Erythroblast (primary cell): Measurements from ENCODE around the gene BACH2.
"Not testable (repeated sequence)": the region's sequence is repeated elsewhere in the genome, so short reads cannot be mapped to it uniquely, and the experiment has no call there.

Experiments used
- DNase-seq, 2 experiments: peaks; one replicate each; lab custom pipeline; 2025; lab: John Stamatoyannopoulos, UW
- GATA1 ChIP-seq: IDR thresholded peaks from 2 replicates; pipeline ENCODE4 v1.6.1; 2011; ENCODE audit warnings: low read depth, mild to moderate bottlenecking, control low read depth, low read length, moderate library complexity
- POLR2A ChIP-seq: IDR thresholded peaks from 2 replicates; pipeline ENCODE4 v1.6.1; 2011; ENCODE audit warnings: mild to moderate bottlenecking, low read length

The BACH2 gene

GRCh38 chr6:89917801-89918366 is 378.8 kb downstream of the BACH2 start:
- DNase-seq: no peak
- no peak for TF ChIP-seq GATA1
- TF ChIP-seq POLR2A: no peak

GRCh38 chr6:89917216-89917615 is 379.4 kb downstream of the BACH2 start:
- no peak for DNase-seq
- TF ChIP-seq GATA1 (no peak), POLR2A (no peak)

GRCh38 chr6:89916136-89916920 is 380.3 kb downstream of the BACH2 start:
- TF ChIP-seq POLR2A (no peak), GATA1 (no peak)
- no peak for DNase-seq

DNA sequence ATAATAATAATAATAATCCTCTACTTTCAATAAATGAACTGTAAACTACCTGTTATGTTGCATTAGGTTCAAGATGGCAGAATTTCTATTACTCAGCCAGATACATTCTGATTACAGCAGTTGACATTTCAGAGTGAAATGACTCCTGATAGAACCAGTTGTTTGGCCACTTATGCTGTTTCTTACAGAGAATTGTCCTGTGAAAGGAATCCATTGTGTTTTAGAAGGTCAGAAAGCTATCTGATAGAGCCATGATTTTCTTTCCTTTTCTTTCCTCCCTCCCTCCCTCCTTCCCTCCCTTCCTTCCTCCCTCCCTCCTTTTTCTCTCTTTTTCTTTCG is 385.8 kb downstream of the BACH2 start:
- DNase-seq: no peak
- TF ChIP-seq GATA1 (no peak), POLR2A (no peak)

DNA sequence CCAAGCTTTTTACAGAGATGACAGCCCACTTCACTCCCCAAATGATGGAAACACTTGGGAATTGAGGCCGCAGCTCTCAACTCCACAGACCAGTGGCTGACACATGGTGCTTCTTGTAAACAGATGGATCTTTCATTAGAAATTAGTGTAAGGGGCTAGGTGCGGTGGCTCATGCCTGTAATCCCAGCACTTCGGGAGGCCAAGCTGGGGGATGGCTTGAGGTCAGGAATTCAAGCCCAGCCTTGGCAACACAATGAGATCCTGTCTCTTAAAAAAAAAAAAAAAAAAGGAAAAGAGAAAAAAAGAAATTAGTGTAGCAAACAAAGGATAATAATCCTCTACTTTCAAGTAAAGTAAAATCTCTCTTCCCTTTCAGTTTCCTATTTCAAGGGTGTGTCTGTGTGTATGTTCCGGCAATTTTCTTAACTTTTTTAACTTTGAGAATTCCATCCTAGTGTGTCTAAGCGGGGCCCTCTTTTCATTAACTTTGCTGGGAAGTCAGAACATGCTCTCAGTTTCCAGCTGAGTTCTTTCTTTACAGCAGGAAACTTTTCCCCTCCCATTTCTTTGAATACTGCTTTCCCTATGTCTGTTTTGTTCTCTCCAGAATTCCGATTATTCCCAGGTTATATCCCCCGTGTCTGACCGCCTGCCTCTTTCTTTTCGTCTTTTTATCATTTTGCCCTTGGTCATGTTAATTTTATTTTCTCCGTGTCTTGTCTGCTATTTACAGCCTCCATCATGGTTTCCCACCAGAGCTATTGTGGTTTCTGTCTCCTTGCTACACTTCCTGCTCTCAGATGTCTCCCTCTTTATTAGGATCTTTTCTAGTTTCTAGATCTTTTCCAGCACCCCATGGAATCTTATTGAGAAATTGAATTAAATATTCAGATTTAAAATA is 386.4 kb downstream of the BACH2 start:
- not testable (repeated sequence) for DNase-seq

DNA sequence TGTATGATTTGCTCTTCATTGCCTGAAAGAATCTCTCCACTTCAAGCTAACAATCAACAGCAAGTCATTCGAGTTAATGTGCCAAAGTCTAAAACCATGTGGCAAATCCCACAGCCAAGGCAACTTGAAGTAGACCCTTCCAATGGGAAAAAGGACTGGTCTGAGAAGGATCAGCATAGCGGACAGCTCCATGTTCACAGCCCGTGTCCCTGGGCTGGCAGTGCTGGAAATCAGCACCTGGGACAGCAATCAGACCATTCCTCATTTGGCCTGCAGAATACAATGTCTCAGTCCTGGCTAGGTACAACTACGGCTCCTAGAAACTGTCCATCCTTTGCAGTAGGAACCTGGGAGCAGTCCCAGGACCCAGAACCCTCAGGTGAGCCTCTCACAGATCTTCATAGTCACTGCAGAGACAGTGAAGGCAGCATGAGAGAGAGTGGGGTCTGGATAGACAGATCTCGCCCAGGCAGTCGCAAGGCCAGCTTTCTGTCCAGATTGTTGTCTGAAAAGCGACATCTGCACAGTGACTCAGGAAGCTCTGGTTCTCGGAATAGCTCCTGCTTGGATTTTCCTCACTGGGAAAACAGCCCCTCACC is 401.3 kb downstream of the BACH2 start:
- TF ChIP-seq GATA1: no peak
- no peak for TF ChIP-seq POLR2A

DNA sequence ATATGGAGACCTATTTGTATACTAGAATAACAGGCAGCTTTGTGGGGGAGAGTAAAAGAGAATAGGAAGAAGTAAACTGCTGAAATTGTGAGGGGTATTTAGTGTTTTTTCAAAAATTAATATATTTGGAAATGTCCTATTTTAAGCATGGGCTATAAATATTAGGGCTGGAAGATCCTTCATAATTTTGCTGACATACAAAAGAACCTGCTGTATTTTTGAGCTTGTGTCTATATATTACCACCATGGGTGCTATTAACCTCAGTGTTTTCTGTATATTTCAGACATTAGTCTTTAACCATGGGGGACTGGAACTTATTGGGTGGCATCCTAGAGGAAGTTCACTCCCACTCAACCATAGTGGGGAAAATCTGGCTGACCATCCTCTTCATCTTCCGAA is 402.5 kb downstream of the BACH2 start, which contains the start of gene GJA10:
TSS of gene GJA10 (plus strand) at position 301 of the 400 bp plus-strand sequence. CDS start at position 301, 0 bp downstream.
- TF ChIP-seq GATA1 (no peak), POLR2A (no peak)
- DNase-seq: no peak

More for the DNA sequence above, 401.3 kb downstream of the BACH2 start:
- DNase-seq: peak in 1 of 2 experiments; percentile 14

DNA sequence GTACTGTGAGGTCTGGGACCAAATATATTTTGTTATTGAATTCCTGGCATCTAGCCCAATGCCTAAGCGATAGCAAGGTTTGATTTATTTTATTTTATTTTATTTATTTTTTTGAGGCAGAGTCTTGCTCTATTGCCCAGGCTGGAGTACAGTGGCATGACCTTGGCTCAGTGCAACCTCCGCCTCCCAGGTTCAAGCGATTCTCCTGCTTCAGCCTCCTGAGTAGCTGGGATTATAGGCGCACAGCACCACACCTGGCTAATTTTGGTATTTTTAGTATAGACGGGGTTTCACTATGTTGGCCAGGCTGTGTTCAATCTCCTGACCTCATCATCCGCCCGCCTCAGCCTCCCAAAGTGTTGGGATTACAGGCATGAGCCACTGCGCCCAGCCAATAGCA is 404.1 kb downstream of the BACH2 start:
- peak in 1 of 2 experiments; percentile 4 for DNase-seq

GRCh38 chr6:89890845-89891528 is 405.7 kb downstream of the BACH2 start:
- not testable (repeated sequence) for DNase-seq

DNA sequence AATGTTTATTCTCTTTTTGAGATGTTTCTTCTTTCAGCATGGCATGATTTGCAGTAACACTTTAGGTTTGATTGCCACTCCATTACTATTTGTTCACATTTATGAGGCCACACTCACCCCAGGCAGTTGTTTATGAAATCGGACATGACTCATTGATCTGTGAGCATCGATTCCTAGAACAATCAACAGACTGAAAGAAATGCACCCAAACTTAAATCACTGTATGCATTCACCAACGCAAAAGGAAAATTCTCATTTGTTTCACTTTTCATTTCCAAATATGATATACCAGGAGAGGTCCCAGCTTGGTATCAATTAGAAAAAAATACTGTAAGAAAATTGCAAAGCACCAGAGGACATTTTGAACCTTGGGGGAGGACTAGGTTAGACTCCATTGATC is 407.8 kb downstream of the BACH2 start:
- TF ChIP-seq GATA1 (no peak), POLR2A (no peak)
- DNase-seq: no peak

GRCh38 chr6:89888138-89888514 is 408.5 kb downstream of the BACH2 start:
- no peak for DNase-seq
- TF ChIP-seq GATA1 (no peak), POLR2A (no peak)

GRCh38 chr6:89887452-89888137 is 409.0 kb downstream of the BACH2 start:
- TF ChIP-seq POLR2A: no peak
- no peak for TF ChIP-seq GATA1
- no peak for DNase-seq

GRCh38 chr6:89886378-89887120 is 410.1 kb downstream of the BACH2 start:
- no peak for DNase-seq
- no peak for TF ChIP-seq POLR2A
